Measurements from ENCODE around the gene TBC1D2B.
"Not testable (repeated sequence)": the region's sequence is repeated elsewhere in the genome, so short reads cannot be mapped to it uniquely, and the experiment has no call there.

- TF ChIP-seq CTCF (optimal IDR thresholded peaks at IDR 0.05 in 1 of 3, IDR thresholded peaks at IDR 0.05 in 1 of 3, conservative IDR thresholded peaks at IDR 0.05 in 1 of 3; ENCODE audit: extremely low read depth in 1 of 3, insufficient read depth in 2 of 3, low read length in 3 of 3); EZH2 (IDR thresholded peaks at IDR 0.05; ENCODE audit: low read length): not testable (repeated sequence)
Observed at GRCh38 chr15:77997761-77998554, 79.6 kb downstream of the TBC1D2B start.

Measured in keratinocyte (primary cell).